ENCODE data around the gene TTN. TPM values are rescaled to one million over a fixed set of nuclear protein-coding genes. Genes with fewer than 3 reads are reported as not detected.

Gene TTN
- total and polyA plus RNA-seq, 2 of the 8 experiments (the other 6 are each of a cell fraction or from before 2014, with no cell fraction given) = 0.30 to 9.7 TPM

DNA sequence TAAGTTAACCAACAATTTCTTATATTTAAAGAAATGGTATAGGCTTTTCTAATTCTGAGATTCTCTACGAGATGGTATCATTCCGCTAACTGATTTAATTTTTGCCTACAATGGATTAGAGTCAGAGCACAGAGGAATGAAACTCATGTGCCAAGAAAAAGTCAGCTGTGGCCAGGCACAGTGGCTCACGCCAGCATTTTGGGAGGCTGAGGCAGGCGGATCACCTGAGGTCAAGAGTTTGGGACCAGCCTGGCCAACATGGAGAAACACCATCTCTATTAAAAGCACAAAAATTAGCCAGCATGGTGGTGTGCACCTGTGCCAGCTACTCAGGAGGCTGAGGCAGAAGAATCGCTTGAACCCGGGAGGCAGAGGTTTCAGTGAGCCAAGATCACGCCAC is 17.0 kb upstream of the TTN start (continued):
- TF ChIP-seq, protein P1, sequence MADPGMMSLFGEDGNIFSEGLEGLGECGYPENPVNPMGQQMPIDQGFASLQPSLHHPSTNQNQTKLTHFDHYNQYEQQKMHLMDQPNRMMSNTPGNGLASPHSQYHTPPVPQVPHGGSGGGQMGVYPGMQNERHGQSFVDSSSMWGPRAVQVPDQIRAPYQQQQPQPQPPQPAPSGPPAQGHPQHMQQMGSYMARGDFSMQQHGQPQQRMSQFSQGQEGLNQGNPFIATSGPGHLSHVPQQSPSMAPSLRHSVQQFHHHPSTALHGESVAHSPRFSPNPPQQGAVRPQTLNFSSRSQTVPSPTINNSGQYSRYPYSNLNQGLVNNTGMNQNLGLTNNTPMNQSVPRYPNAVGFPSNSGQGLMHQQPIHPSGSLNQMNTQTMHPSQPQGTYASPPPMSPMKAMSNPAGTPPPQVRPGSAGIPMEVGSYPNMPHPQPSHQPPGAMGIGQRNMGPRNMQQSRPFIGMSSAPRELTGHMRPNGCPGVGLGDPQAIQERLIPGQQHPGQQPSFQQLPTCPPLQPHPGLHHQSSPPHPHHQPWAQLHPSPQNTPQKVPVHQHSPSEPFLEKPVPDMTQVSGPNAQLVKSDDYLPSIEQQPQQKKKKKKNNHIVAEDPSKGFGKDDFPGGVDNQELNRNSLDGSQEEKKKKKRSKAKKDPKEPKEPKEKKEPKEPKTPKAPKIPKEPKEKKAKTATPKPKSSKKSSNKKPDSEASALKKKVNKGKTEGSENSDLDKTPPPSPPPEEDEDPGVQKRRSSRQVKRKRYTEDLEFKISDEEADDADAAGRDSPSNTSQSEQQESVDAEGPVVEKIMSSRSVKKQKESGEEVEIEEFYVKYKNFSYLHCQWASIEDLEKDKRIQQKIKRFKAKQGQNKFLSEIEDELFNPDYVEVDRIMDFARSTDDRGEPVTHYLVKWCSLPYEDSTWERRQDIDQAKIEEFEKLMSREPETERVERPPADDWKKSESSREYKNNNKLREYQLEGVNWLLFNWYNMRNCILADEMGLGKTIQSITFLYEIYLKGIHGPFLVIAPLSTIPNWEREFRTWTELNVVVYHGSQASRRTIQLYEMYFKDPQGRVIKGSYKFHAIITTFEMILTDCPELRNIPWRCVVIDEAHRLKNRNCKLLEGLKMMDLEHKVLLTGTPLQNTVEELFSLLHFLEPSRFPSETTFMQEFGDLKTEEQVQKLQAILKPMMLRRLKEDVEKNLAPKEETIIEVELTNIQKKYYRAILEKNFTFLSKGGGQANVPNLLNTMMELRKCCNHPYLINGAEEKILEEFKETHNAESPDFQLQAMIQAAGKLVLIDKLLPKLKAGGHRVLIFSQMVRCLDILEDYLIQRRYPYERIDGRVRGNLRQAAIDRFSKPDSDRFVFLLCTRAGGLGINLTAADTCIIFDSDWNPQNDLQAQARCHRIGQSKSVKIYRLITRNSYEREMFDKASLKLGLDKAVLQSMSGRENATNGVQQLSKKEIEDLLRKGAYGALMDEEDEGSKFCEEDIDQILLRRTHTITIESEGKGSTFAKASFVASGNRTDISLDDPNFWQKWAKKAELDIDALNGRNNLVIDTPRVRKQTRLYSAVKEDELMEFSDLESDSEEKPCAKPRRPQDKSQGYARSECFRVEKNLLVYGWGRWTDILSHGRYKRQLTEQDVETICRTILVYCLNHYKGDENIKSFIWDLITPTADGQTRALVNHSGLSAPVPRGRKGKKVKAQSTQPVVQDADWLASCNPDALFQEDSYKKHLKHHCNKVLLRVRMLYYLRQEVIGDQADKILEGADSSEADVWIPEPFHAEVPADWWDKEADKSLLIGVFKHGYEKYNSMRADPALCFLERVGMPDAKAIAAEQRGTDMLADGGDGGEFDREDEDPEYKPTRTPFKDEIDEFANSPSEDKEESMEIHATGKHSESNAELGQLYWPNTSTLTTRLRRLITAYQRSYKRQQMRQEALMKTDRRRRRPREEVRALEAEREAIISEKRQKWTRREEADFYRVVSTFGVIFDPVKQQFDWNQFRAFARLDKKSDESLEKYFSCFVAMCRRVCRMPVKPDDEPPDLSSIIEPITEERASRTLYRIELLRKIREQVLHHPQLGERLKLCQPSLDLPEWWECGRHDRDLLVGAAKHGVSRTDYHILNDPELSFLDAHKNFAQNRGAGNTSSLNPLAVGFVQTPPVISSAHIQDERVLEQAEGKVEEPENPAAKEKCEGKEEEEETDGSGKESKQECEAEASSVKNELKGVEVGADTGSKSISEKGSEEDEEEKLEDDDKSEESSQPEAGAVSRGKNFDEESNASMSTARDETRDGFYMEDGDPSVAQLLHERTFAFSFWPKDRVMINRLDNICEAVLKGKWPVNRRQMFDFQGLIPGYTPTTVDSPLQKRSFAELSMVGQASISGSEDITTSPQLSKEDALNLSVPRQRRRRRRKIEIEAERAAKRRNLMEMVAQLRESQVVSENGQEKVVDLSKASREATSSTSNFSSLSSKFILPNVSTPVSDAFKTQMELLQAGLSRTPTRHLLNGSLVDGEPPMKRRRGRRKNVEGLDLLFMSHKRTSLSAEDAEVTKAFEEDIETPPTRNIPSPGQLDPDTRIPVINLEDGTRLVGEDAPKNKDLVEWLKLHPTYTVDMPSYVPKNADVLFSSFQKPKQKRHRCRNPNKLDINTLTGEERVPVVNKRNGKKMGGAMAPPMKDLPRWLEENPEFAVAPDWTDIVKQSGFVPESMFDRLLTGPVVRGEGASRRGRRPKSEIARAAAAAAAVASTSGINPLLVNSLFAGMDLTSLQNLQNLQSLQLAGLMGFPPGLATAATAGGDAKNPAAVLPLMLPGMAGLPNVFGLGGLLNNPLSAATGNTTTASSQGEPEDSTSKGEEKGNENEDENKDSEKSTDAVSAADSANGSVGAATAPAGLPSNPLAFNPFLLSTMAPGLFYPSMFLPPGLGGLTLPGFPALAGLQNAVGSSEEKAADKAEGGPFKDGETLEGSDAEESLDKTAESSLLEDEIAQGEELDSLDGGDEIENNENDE (IDR thresholded peaks at IDR 0.05; ENCODE audit: insufficient replicate concordance, low read length) = no peak
- no peak for TF ChIP-seq JUN (IDR thresholded peaks at IDR 0.05; ENCODE audit: low read depth, low read length)
- TF ChIP-seq HDAC6 (IDR thresholded peaks at IDR 0.05; ENCODE audit: low read depth, low read length) = no peak
- TF ChIP-seq GTF2F1 (IDR thresholded peaks at IDR 0.05; ENCODE audit: borderline replicate concordance, low read depth, low read length) = no peak
- no peak for TF ChIP-seq EP300 (IDR thresholded peaks at IDR 0.05; ENCODE audit: borderline replicate concordance in 1 of 2, low read depth in 2 of 2, low read length in 2 of 2)
- TF ChIP-seq RXRA (IDR thresholded peaks at IDR 0.05; ENCODE audit: insufficient read depth, low read depth, low read length) = no peak
- TF ChIP-seq TEAD4 (IDR thresholded peaks at IDR 0.05; ENCODE audit: low read depth, low read length) = no peak
- no peak for TF ChIP-seq CEBPB (IDR thresholded peaks at IDR 0.05; ENCODE audit: low read depth, low read length)
- TF ChIP-seq, protein P2, sequence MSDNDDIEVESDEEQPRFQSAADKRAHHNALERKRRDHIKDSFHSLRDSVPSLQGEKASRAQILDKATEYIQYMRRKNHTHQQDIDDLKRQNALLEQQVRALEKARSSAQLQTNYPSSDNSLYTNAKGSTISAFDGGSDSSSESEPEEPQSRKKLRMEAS (IDR thresholded peaks at IDR 0.05) = no peak

All from H1 (cell line).